Neuronal stem cell (in vitro differentiated cells): ENCODE results near the gene SIL1.
A peak's percentile ranks its signal among the peaks of the same experiment; 100 is the strongest.

Source experiments
- DNase-seq: peaks from one replicate; pipeline ENCODE4 v3.0.0-alpha.2; 2013; ENCODE audit warnings: low spot score
- H2AFZ ChIP-seq: one replicate; pipeline ENCODE4 v1.6.1; 2013; ENCODE audit warnings: mild to moderate bottlenecking, low read length, inconsistent platforms
- H2AK5ac ChIP-seq: 2 replicates; pipeline ENCODE4 v1.6.1; 2013; ENCODE audit warnings: low read depth, mild to moderate bottlenecking, inconsistent platforms, low read length, moderate library complexity, mixed read lengths
- H2BK120ac ChIP-seq: 2 replicates; pipeline ENCODE4 v1.6.1; 2013; ENCODE audit warnings: low read depth, mild to moderate bottlenecking, inconsistent platforms, low read length, moderate library complexity, mixed read lengths
- H2BK12ac ChIP-seq: one replicate; pipeline ENCODE4 v1.6.1; 2013; ENCODE audit warnings: low read length, inconsistent platforms
- H2BK15ac ChIP-seq: 2 replicates; pipeline ENCODE4 v1.6.1; 2013; ENCODE audit warnings: mild to moderate bottlenecking, low read length, inconsistent platforms, mixed read lengths
- H2BK5ac ChIP-seq: one replicate; pipeline ENCODE4 v1.6.1; 2013; ENCODE audit warnings: inconsistent platforms, mild to moderate bottlenecking, low read length, moderate library complexity
- H3K14ac ChIP-seq: one replicate; pipeline ENCODE4 v1.6.1; 2013; ENCODE audit warnings: low read length, inconsistent platforms
- H3K18ac ChIP-seq: 2 replicates; pipeline ENCODE4 v1.6.1; 2013; ENCODE audit warnings: low read length, inconsistent platforms
- H3K23ac ChIP-seq: 2 replicates; pipeline ENCODE4 v1.6.1; 2013; ENCODE audit warnings: low read depth, mild to moderate bottlenecking, mixed read lengths, low read length, inconsistent platforms; ENCODE audit not compliant: poor library complexity
- H3K27ac ChIP-seq: replicated peaks from 3 replicates; pipeline ENCODE4 v1.5.1; 2013; ENCODE audit warnings: low read length, inconsistent platforms
- H3K27me3 ChIP-seq, 3 experiments: 2 replicates each; pipeline ENCODE4 v1.6.1; 2013; ENCODE audit warnings: low read length in 3 of 3, mild to moderate bottlenecking in 2 of 3, inconsistent platforms in 1 of 3, low read depth in 1 of 3, mixed read lengths in 1 of 3, moderate library complexity in 1 of 3; ENCODE audit not compliant: control insufficient read depth in 3 of 3, insufficient read depth in 3 of 3
- H3K36me3 ChIP-seq, 2 donors: replicated peaks in 1 of 2; 2 replicates each; pipeline ENCODE4 v1.6.1; 2013; ENCODE audit warnings: low read length in 2 of 2; ENCODE audit not compliant: control insufficient read depth in 2 of 2, insufficient read depth in 2 of 2
- H3K4ac ChIP-seq: 2 replicates; pipeline ENCODE4 v1.6.1; 2013; ENCODE audit warnings: inconsistent platforms, mild to moderate bottlenecking, low read length, moderate library complexity
- H3K4me1 ChIP-seq, 2 donors: 1 replicate in 1 of 2; 2 replicates in 1 of 2; pipeline ENCODE4 v1.6.1; 2013; ENCODE audit warnings: low read length in 2 of 2, low read depth in 1 of 2; ENCODE audit not compliant: control insufficient read depth in 2 of 2, insufficient read depth in 1 of 2
- H3K4me2 ChIP-seq: one replicate; pipeline ENCODE4 v1.6.1; 2013; ENCODE audit warnings: mild to moderate bottlenecking, low read length, inconsistent platforms; ENCODE audit not compliant: insufficient read depth, poor library complexity, severe bottlenecking
- H3K4me3 ChIP-seq, 2 donors: 2 replicates each; pipeline ENCODE4 v1.5.1; 2013; ENCODE audit warnings: low read length in 2 of 2, mild to moderate bottlenecking in 2 of 2, inconsistent platforms in 1 of 2, moderate library complexity in 1 of 2
- H3K79me1 ChIP-seq: one replicate; pipeline ENCODE4 v1.6.1; 2013; ENCODE audit warnings: low read depth, mild to moderate bottlenecking, inconsistent platforms, low read length, moderate library complexity
- H3K9ac ChIP-seq: one replicate; pipeline ENCODE4 v1.6.1; 2013; ENCODE audit warnings: mild to moderate bottlenecking, low read depth, low read length, inconsistent platforms; ENCODE audit not compliant: poor library complexity
- H3K9me3 ChIP-seq, 2 donors: replicated peaks in 1 of 2; 2 replicates each; pipeline versions ENCODE3 to v1.6.1; 2013; ENCODE audit warnings: low read length in 2 of 2, mild to moderate bottlenecking in 2 of 2, inconsistent platforms in 1 of 2, low read depth in 1 of 2, mixed read lengths in 1 of 2, moderate library complexity in 1 of 2; ENCODE audit not compliant: control insufficient read depth in 2 of 2, insufficient read depth in 1 of 2
- H4K8ac ChIP-seq: one replicate; pipeline ENCODE4 v1.6.1; 2013; ENCODE audit warnings: low read depth, mild to moderate bottlenecking, inconsistent platforms, low read length, moderate library complexity
- H4K91ac ChIP-seq: one replicate; pipeline ENCODE4 v1.6.1; 2013; ENCODE audit warnings: low read length, low read depth, mild to moderate bottlenecking, inconsistent platforms; ENCODE audit not compliant: poor library complexity
- WGBS, 2 donors: extraction: QIAGEN DNeasy Blood & Tissue Kit; methylation state at CpG; one replicate each; pipeline ENCODE4 v1.1.7; 2013; ENCODE audit warnings: missing lambda C conversion rate in 2 of 2, mixed read lengths in 1 of 2; ENCODE audit not compliant: insufficient read length in 2 of 2, insufficient replicate concordance in 1 of 2; ENCODE audit errors: extremely low coverage in 2 of 2; 5-methylcytosine and 5-hydroxymethylcytosine counted together

SIL1 gene

GRCh38 chr5:138979684-138980280 lies 218.4 kb downstream of the SIL1 start:
- Histone ChIP-seq H2AFZ (no peak overlapping the region), H3K4me3 (no peak overlapping the region), H3K9ac (no peak overlapping the region), H2BK15ac (no peak overlapping the region), H2BK12ac (no peak overlapping the region), H3K4me1 (peaks cover 2 to 4% of the 10 kb centered on the region in 2 donors), H3K79me1 (no peaks in the 10 kb centered on the region), H4K91ac (no peak overlapping the region), H3K27ac (no peak overlapping the region), H2BK120ac (no peak overlapping the region), H3K36me3 (peaks cover 0 to 2% of the 10 kb centered on the region in 2 donors), H3K27me3 (no peaks in the 10 kb centered on the region), H2AK5ac (no peak overlapping the region), H3K4ac (no peak overlapping the region), H3K18ac (no peak overlapping the region), H3K23ac (no peak overlapping the region), H4K8ac (no peak overlapping the region), H3K9me3 (no peaks in the 10 kb centered on the region), H3K14ac (no peak overlapping the region), H3K4me2 (no peak overlapping the region), H2BK5ac (no peak overlapping the region)
- no CpG with 5 or more reads among the region's 5 CpGs for WGBS, 2 donors
- no peak for DNase-seq

- H3K27me3 ChIP-seq = no peaks in the 10 kb centered on the region
- no peak overlapping the region for H2BK12ac ChIP-seq
- no CpG with 5 or more reads among the region's 1 CpG for WGBS, 2 donors
- no peak for DNase-seq
- no peaks in the 10 kb centered on the region for H3K79me1 ChIP-seq
- no peak overlapping the region for H3K18ac ChIP-seq
- no peak overlapping the region for H2AK5ac ChIP-seq
- H3K9me3 ChIP-seq = no peaks in the 10 kb centered on the region
- H3K27ac ChIP-seq = no peak overlapping the region
- no peak overlapping the region for H4K8ac ChIP-seq
- peaks cover 9 to 13% of the 10 kb centered on the region in 2 donors for H3K4me1 ChIP-seq
- H3K23ac ChIP-seq = no peak overlapping the region
- no peak overlapping the region for H3K4ac ChIP-seq
- H3K4me2 ChIP-seq = no peak overlapping the region
- H3K4me3 ChIP-seq = no peak overlapping the region
- no peak overlapping the region for H2BK15ac ChIP-seq
- H2BK120ac ChIP-seq = no peak overlapping the region
- no peak overlapping the region for H3K14ac ChIP-seq
- H4K91ac ChIP-seq = no peak overlapping the region
- peaks cover 0 to 2% of the 10 kb centered on the region in 2 donors for H3K36me3 ChIP-seq
- no peak overlapping the region for H2BK5ac ChIP-seq
- H2AFZ ChIP-seq = no peak overlapping the region
- H3K9ac ChIP-seq = no peak overlapping the region
Observed at GRCh38 chr5:138978581-138978980, 219.6 kb downstream of the SIL1 start.

GRCh38 chr5:138978080-138978479 lies 220.1 kb downstream of the SIL1 start:
- Histone ChIP-seq H4K91ac (no peak overlapping the region), H2BK120ac (no peak overlapping the region), H2BK15ac (no peak overlapping the region), H3K36me3 (peaks cover 0 to 2% of the 10 kb centered on the region in 2 donors), H3K4me2 (no peak overlapping the region), H3K23ac (no peak overlapping the region), H3K14ac (no peak overlapping the region), H3K27ac (no peak overlapping the region), H3K27me3 (no peaks in the 10 kb centered on the region), H3K79me1 (no peaks in the 10 kb centered on the region), H3K18ac (no peak overlapping the region), H2AFZ (no peak overlapping the region), H4K8ac (no peak overlapping the region), H3K4me3 (no peak overlapping the region), H3K9ac (no peak overlapping the region), H3K4ac (no peak overlapping the region), H3K9me3 (no peaks in the 10 kb centered on the region), H3K4me1 (peaks cover 9 to 13% of the 10 kb centered on the region in 2 donors), H2BK12ac (no peak overlapping the region), H2BK5ac (no peak overlapping the region), H2AK5ac (no peak overlapping the region)
- WGBS, 2 donors = no CpG with 5 or more reads among the region's 1 CpG
- no peak for DNase-seq

- Histone ChIP-seq H3K79me1 (no peaks in the 10 kb centered on the region), H2AFZ (no peak overlapping the region), H4K8ac (no peak overlapping the region), H3K4me3 (no peak overlapping the region), H3K4me1 (peaks cover 15 to 23% of the 10 kb centered on the region in 2 donors), H2BK15ac (no peak overlapping the region), H2BK120ac (no peak overlapping the region), H3K27me3 (no peaks in the 10 kb centered on the region), H2BK12ac (no peak overlapping the region), H3K23ac (no peak overlapping the region), H3K18ac (peak overlapping the region; percentile 36), H2BK5ac (no peak overlapping the region), H3K9ac (peak overlapping the region; percentile 61), H3K27ac (no peak overlapping the region), H4K91ac (peak overlapping the region; percentile 44), H3K9me3 (no peaks in the 10 kb centered on the region), H3K4me2 (no peak overlapping the region), H3K36me3 (peaks cover 0 to 2% of the 10 kb centered on the region in 2 donors), H2AK5ac (peak overlapping the region; percentile 18), H3K14ac (no peak overlapping the region), H3K4ac (no peak overlapping the region)
- no CpG with 5 or more reads among the region's 10 CpGs for WGBS, 2 donors
- DNase-seq = no peak
Observed at GRCh38 chr5:138975098-138975847, 222.9 kb downstream of the SIL1 start.
